PFSK-1 (cell line): ENCODE results near the gene KIF27.

Source experiments
- FOXP2 ChIP-seq: optimal IDR thresholded peaks from 2 replicates; pipeline ENCODE3; 2011; ENCODE audit warnings: borderline replicate concordance, control low read depth, inconsistent platforms; ENCODE audit not compliant: insufficient read depth; ENCODE audit errors: extremely low read length, extremely low read depth
- POLR2AphosphoS5 ChIP-seq: IDR thresholded peaks from 2 replicates; pipeline ENCODE4 v1.6.1; 2012; ENCODE audit warnings: low read depth, mild to moderate bottlenecking, control low read depth, low read length, moderate library complexity
- SIN3A ChIP-seq: IDR thresholded peaks from 2 replicates; pipeline ENCODE4 v1.6.1; 2012; ENCODE audit warnings: mild to moderate bottlenecking, low read length, moderate library complexity, borderline replicate concordance; ENCODE audit not compliant: insufficient read depth
- TAF1 ChIP-seq: IDR thresholded peaks from 2 replicates; pipeline ENCODE4 v1.6.1; 2012; ENCODE audit warnings: low read length, control low read depth, borderline replicate concordance; ENCODE audit not compliant: insufficient read depth
- TF ChIP-seq, protein P1 (sequence below), 2 experiments: IDR thresholded peaks; 2 replicates each; pipeline versions ENCODE4 v1.6.1 to v1.8.0; 2011 to 2012; ENCODE audit warnings: low read depth in 2 of 2, low read length in 2 of 2, control low read depth in 1 of 2, inconsistent platforms in 1 of 2, mild to moderate bottlenecking in 1 of 2, moderate library complexity in 1 of 2; ENCODE audit not compliant: insufficient read depth in 1 of 2

Gene KIF27

DNA sequence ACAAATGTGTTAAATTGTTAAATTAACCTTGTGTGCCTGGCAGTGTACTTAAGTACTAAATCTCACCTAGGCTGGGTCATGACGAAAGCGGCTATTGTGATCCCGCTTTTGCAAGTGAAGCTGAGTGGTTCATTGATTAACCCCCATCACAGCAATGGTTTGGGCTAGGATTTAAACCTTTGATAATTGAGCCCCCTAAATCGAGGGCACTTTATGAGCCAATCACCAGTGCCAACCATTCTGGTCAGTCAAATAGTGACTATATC is 35.9 kb upstream of the KIF27 start:
- TF ChIP-seq POLR2AphosphoS5 (no peak), SIN3A (no peak), FOXP2 (no peak), TAF1 (no peak)
- TF ChIP-seq, protein P1, sequence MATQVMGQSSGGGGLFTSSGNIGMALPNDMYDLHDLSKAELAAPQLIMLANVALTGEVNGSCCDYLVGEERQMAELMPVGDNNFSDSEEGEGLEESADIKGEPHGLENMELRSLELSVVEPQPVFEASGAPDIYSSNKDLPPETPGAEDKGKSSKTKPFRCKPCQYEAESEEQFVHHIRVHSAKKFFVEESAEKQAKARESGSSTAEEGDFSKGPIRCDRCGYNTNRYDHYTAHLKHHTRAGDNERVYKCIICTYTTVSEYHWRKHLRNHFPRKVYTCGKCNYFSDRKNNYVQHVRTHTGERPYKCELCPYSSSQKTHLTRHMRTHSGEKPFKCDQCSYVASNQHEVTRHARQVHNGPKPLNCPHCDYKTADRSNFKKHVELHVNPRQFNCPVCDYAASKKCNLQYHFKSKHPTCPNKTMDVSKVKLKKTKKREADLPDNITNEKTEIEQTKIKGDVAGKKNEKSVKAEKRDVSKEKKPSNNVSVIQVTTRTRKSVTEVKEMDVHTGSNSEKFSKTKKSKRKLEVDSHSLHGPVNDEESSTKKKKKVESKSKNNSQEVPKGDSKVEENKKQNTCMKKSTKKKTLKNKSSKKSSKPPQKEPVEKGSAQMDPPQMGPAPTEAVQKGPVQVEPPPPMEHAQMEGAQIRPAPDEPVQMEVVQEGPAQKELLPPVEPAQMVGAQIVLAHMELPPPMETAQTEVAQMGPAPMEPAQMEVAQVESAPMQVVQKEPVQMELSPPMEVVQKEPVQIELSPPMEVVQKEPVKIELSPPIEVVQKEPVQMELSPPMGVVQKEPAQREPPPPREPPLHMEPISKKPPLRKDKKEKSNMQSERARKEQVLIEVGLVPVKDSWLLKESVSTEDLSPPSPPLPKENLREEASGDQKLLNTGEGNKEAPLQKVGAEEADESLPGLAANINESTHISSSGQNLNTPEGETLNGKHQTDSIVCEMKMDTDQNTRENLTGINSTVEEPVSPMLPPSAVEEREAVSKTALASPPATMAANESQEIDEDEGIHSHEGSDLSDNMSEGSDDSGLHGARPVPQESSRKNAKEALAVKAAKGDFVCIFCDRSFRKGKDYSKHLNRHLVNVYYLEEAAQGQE (IDR thresholded peaks at IDR 0.05; ENCODE audit: insufficient read depth in 1 of 2, low read depth in 2 of 2, low read length in 2 of 2), result no peak

DNA sequence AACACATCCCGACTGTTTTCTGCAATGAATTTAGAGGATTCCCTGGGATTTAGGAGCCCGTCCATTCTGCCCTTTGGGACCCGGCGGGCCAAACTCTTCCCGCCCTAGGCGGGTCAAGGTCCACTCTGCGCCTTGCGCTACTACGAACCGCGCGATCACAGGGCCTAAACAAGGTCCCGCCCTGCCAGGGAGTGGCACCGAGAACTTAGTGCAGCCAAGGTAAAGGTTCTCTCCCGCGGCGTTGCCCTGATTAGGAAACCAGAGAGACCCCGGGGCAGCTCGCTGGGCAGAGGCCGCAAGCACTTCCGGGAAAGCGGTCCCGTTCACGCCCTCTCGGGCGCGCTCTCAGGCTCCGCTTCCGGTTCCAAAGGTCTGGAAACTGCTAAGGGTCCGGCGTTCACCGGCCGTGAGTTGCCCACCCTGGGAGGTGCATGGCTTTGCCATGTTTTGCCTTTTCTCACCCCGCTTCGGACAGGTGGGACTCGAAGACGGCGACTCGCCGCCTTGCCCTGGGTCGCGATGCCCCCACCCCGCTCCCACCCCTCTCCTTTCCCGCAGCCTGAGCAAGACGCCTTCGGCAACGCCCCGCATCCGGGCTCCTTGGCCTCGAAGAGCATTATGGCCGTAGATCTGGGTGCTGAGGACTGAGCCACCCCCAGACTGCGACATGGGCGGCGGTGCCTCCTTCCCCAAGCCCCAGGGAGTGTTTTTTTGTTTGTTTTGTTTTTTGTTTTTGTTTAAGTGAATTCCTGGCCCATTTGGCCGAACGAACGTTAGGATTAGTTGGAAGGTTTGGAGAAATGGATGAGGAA is 35.4 kb upstream of the KIF27 start:
- TF ChIP-seq SIN3A, result no peak
- no peak for TF ChIP-seq TAF1
- no peak for TF ChIP-seq FOXP2
- TF ChIP-seq, protein P1 (IDR thresholded peaks at IDR 0.05; ENCODE audit: insufficient read depth in 1 of 2, low read depth in 2 of 2, low read length in 2 of 2), result no peak

DNA sequence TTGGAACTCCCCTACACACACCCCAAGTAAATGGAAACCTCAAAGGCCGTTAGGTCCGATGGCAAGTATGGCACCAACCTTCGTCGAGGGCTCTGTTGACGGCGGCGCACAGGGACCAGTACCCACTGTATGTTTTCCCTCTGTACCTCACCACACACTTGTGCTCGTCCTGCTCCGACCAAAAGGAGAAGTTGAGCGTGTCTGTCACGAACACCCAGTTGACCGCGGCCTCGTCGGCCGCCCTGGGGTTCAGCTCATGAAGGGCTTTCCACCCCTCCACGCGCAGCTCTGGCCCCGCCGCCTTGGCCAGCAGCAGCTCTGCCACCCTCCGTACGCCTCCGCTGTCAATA is 34.8 kb upstream of the KIF27 start:
- TF ChIP-seq TAF1, result no peak
- TF ChIP-seq SIN3A, result no peak
- TF ChIP-seq POLR2AphosphoS5, result no peak
- no peak for TF ChIP-seq FOXP2

DNA sequence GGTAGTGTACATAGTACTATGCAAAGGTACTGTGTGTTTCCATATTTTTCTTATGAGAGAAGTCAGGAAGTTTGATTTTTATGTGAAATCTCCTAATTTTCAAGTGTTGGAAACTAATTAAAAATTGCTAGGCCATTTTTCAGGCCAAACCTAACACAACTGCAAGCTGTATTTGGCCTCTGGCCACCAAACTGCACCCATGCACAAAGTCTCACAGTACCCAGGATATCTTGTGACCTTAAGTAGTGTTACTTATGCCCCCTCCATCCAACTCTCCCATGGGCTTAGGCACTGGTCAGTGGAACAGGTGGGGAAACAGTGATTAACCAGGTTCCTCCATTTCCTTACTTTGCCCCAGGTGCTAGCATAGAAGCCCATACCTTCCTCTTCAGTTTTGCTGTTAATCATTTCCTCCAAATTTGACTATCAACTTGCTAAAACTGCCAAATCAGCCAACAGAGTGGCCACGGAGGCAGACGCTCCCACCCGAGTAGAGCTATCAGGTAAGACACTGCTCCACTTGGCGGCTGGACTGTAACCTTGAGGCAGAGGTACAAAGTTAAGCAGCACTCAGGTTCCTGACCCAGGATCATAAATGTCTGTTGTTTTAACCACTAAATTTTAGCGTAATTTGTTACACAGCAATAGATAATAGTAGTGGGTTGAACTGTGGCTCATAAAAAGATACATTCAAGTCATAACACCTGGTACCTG is 19.5 kb upstream of the KIF27 start:
- TF ChIP-seq TAF1, result no peak
- TF ChIP-seq, protein P1 (IDR thresholded peaks at IDR 0.05; ENCODE audit: insufficient read depth in 1 of 2, low read depth in 2 of 2, low read length in 2 of 2), result no peak
- no peak for TF ChIP-seq POLR2AphosphoS5
- no peak for TF ChIP-seq SIN3A
- no peak for TF ChIP-seq FOXP2

DNA sequence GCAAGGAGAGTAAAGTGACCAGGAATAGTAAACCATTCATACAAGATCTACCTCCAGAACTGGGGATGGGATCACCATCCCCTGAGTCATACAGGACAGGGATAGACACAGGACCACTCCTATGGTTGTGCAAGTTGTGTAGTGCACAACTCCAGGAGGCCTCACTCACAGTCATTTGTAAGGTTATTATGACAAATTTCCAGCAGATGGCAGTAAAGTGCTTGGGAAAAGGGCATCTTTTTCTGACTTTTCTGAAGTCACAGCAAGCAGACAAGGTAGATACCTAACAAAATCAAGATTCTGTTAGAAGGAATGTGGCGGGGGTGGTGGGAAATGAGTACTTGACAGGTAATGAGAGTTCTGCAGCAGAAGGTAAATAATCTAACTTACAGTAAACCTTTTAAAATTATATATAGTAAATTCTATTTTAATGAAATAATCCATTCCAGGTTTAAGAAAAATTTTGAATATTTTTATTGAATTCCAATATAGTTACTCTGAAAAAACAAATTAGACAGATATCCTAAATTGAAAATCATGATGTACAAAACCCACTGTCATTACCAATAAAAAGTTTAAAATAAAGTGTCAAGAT is 16.7 kb upstream of the KIF27 start:
- no peak for TF ChIP-seq POLR2AphosphoS5
- TF ChIP-seq FOXP2, result no peak
- TF ChIP-seq, protein P1 (IDR thresholded peaks at IDR 0.05; ENCODE audit: insufficient read depth in 1 of 2, low read depth in 2 of 2, low read length in 2 of 2), result no peak
- TF ChIP-seq SIN3A, result no peak
- TF ChIP-seq TAF1, result no peak
